ENCODE measurements around the gene JUP. TPM values are rescaled to one million over a fixed set of nuclear protein-coding genes. Genes with fewer than 3 reads are reported as not detected.

The JUP gene
- total RNA-seq, 2 donors from 2014 or later: 234 to 256 TPM

DNA sequence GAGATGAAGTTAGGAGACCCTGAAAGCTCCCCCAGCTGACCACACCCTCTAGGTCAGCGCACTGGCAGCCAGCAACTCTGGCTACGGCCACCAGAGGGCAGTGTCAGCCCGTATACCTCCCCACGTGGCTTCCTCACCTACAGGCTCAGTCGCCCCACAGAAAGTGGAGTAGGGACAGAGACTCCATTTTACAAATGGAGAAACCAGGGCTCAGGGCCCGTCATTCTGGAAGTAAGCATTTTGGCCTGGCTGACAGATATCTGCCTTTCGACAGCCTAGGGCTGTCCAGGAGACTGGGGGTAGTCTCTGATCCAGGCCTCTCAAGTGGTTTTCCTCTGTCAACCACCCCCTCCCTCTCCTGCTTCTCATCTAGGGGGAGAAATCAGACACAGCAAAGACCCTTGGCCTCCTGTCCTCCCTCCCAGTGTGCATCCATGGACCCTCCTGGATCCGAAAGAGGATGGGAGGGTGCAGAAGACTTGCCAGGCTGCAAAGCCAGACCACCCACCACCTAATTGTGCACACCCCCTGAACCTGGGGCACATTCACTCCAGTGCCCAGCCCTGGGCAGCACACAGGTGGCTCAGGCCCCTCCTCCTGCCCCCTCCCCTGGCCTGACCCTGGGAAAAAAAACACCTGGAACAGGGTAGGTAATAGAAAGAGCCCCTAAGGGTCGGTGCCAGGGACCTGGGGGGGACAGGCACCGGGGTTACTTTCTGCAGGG is 48.3 kb downstream of the JUP start:
- no peak overlapping the region for H3K4me3 ChIP-seq
- H3K36me3 ChIP-seq: no peaks in the 10 kb centered on the region
- H3K9me3 ChIP-seq: no peaks in the 10 kb centered on the region
- H3K4me1 ChIP-seq: peaks cover 0 to 23% of the 10 kb centered on the region in 2 donors
- DNase-seq (ENCODE audit: low spot score): peak; percentile 87
- peaks cover 8 to 17% of the 10 kb centered on the region in 2 donors for H3K27me3 ChIP-seq
- no peak overlapping the region for H3K27ac ChIP-seq
- peak; percentile 96 to 99 for TF ChIP-seq CTCF (IDR thresholded peaks at IDR 0.05)

GRCh38 chr17:41737680-41738023 is 48.9 kb downstream of the JUP start:
- H3K4me1 ChIP-seq: peaks cover 0 to 23% of the 10 kb centered on the region in 2 donors
- no peak for TF ChIP-seq CTCF (IDR thresholded peaks at IDR 0.05)
- no peaks in the 10 kb centered on the region for H3K9me3 ChIP-seq
- H3K27ac ChIP-seq: no peak overlapping the region
- no peak overlapping the region for H3K4me3 ChIP-seq
- H3K36me3 ChIP-seq: no peaks in the 10 kb centered on the region
- peaks cover 9 to 17% of the 10 kb centered on the region in 2 donors for H3K27me3 ChIP-seq
- DNase-seq (ENCODE audit: low spot score): no peak

GRCh38 chr17:41736983-41737679 is 49.4 kb downstream of the JUP start:
- no peak for TF ChIP-seq CTCF (IDR thresholded peaks at IDR 0.05)
- Histone ChIP-seq H3K36me3 (no peaks in the 10 kb centered on the region), H3K27me3 (peaks cover 9 to 17% of the 10 kb centered on the region in 2 donors)

DNA sequence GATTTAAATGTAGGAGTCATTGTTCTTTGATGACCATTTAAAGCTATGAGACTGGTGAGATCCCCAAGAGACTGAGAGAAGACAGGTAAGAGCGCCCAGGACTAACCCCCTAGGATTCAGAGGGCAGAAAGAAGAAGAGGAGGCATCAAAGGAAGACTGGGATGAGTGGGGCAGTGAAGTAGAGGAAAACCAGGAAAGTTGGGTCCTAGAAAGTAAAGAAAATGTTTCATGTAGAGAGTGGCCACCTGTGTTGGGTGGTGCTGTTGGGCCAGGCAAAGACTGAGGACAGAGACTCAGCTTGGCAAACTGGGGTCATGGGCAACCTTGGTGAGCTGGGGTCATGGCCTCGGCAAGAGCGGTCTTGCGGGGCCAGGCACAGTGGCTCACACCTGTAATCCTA is 50.8 kb downstream of the JUP start:
- DNase-seq (ENCODE audit: low spot score): no peak
- TF ChIP-seq CTCF (IDR thresholded peaks at IDR 0.05): no peak

More at GRCh38 chr17:41736983-41737679, 49.4 kb downstream of the JUP start:
- no peak overlapping the region for H3K27ac ChIP-seq
- no peak overlapping the region for H3K4me3 ChIP-seq
- H3K4me1 ChIP-seq: peaks cover 0 to 23% of the 10 kb centered on the region in 2 donors
- DNase-seq (ENCODE audit: low spot score): no peak
- no peaks in the 10 kb centered on the region for H3K9me3 ChIP-seq

DNA sequence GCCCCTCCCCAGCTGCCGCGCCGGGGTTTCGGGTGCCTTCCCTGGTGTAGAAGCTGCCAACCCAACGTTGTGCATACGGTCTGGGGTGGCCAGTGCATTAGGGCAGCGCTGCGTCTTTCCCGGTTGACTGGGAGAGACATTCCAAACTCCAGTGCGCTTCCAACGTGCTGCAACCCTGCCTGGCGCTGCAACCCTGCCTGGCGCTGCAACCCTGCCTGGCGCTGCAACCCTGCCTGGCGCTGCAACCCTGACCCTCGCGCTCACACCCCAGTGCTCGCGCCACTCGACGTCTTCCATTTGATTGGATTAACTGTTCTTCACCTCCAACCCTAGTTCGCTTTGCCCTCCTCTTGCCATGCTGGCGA is 51.6 kb downstream of the JUP start:
- Histone ChIP-seq H3K36me3 (no peaks in the 10 kb centered on the region), H3K4me3 (peak overlapping the region; percentile 34 to 45), H3K4me1 (peaks cover 0 to 23% of the 10 kb centered on the region in 2 donors), H3K9me3 (no peaks in the 10 kb centered on the region), H3K27ac (no peak overlapping the region), H3K27me3 (peaks cover 9 to 17% of the 10 kb centered on the region in 2 donors)
- no peak for DNase-seq (ENCODE audit: low spot score)
- no peak for TF ChIP-seq CTCF (IDR thresholded peaks at IDR 0.05)

More for the DNA sequence above, 50.8 kb downstream of the JUP start:
- Histone ChIP-seq H3K27ac (no peak overlapping the region), H3K27me3 (peaks cover 9 to 17% of the 10 kb centered on the region in 2 donors), H3K4me3 (no peak overlapping the region), H3K4me1 (peaks cover 0 to 23% of the 10 kb centered on the region in 2 donors), H3K9me3 (no peaks in the 10 kb centered on the region), H3K36me3 (no peaks in the 10 kb centered on the region)

Data from right atrium auricular region (tissue), 2 donors.